A673 (cell line): ENCODE data around the gene TPSD1. TPM values are rescaled to one million over a fixed set of nuclear protein-coding genes. Genes with fewer than 3 reads are reported as not detected.

Source experiments
- BruUV-seq: library from RNA; stranded (reverse); fragments of 400-500 nt; replicated peaks from 2 replicates; lab custom pipeline; 2021; lab: Mats Ljungman, UMichigan
- CTCF ChIA-PET: fragments of 300-600 bp; sonication (Branson Sonifier 250); formaldehyde crosslinking; loops from one replicate; lab custom pipeline; 2022; ENCODE audit warnings: antibody characterized with exemption; lab: Charles Lee
- POLR2A ChIA-PET: fragments of 300-600 bp; sonication (Branson Sonifier 250); formaldehyde crosslinking; loops from one replicate; lab custom pipeline; 2022; ENCODE audit warnings: antibody characterized with exemption; ENCODE audit not compliant: low non-redundant PET; lab: Charles Lee
- DNase-seq: peaks from one replicate; pipeline ENCODE4 v3.0.0-alpha.2; 2015; ENCODE audit warnings: low spot score
- H3K27ac ChIP-seq: fragments of 200-600 bp; sonication (generic); 2 replicates; pipeline ENCODE4 v1.5.1; 2016; ENCODE audit warnings: mixed run types, low read depth, mild to moderate bottlenecking, mixed read lengths, antibody characterized with exemption, low read length; ENCODE audit not compliant: poor library complexity, severe bottlenecking
- H3K27me3 ChIP-seq: fragments of 200-600 bp; sonication (generic); replicated peaks from 2 replicates; pipeline ENCODE4 v1.6.1; 2017; ENCODE audit warnings: mixed run types, low read depth, mild to moderate bottlenecking, mixed read lengths, antibody characterized with exemption, low read length; ENCODE audit not compliant: insufficient read depth, poor library complexity
- H3K36me3 ChIP-seq: fragments of 200-600 bp; sonication (generic); 2 replicates; pipeline ENCODE4 v1.6.1; 2016; ENCODE audit warnings: mixed run types, mild to moderate bottlenecking, mixed read lengths, antibody characterized with exemption, low read length; ENCODE audit not compliant: insufficient read depth, poor library complexity, severe bottlenecking
- H3K4me1 ChIP-seq: fragments of 200-600 bp; sonication (generic); 2 replicates; pipeline ENCODE4 v1.6.1; 2017; ENCODE audit warnings: mixed run types, mild to moderate bottlenecking, mixed read lengths, antibody characterized with exemption, low read length; ENCODE audit not compliant: insufficient read depth, poor library complexity, severe bottlenecking
- H3K4me3 ChIP-seq: fragments of 200-600 bp; sonication (generic); 2 replicates; pipeline ENCODE4 v1.5.1; 2016; ENCODE audit warnings: low read depth, mixed run types, mild to moderate bottlenecking, mixed read lengths, low read length; ENCODE audit not compliant: poor library complexity, severe bottlenecking
- H3K9me3 ChIP-seq: fragments of 200-600 bp; sonication (generic); 2 replicates; pipeline ENCODE4 v1.6.1; 2016; ENCODE audit warnings: mixed run types, low read depth, mild to moderate bottlenecking, mixed read lengths, antibody characterized with exemption, low read length; ENCODE audit not compliant: poor library complexity, severe bottlenecking
- EZH2 ChIP-seq: fragments of 200-600 bp; sonication (generic); IDR thresholded peaks from 2 replicates; pipeline ENCODE4 v1.6.1; 2017; ENCODE audit warnings: borderline replicate concordance, low read depth, mild to moderate bottlenecking, mixed read lengths, antibody characterized with exemption, low read length; ENCODE audit not compliant: poor library complexity, severe bottlenecking
- intact Hi-C: fragments of 100-400 bp; cut with micrococcal nuclease; formaldehyde crosslinking; loops from one replicate; pipeline ENCODE4 v1.10.0; 2022; ENCODE audit not compliant: unreplicated experiment
- total RNA-seq: library from RNA; stranded (reverse); gene quantifications from 2 replicates; pipeline ENCODE4 v1.2.3, GENCODE V29; 2021
- TF ChIP-seq, protein P1 (sequence below): fragments of 300-800, 200-600 bp; sonication (generic); conservative IDR thresholded peaks from 2 replicates; pipeline ENCODE4 v1.5.1; 2017; ENCODE audit warnings: low read depth, mild to moderate bottlenecking, antibody characterized with exemption, low read length, moderate library complexity, mixed read lengths

Gene TPSD1
- total RNA-seq, 1 experiment from 2014 or later = 2.3 TPM

DNA sequence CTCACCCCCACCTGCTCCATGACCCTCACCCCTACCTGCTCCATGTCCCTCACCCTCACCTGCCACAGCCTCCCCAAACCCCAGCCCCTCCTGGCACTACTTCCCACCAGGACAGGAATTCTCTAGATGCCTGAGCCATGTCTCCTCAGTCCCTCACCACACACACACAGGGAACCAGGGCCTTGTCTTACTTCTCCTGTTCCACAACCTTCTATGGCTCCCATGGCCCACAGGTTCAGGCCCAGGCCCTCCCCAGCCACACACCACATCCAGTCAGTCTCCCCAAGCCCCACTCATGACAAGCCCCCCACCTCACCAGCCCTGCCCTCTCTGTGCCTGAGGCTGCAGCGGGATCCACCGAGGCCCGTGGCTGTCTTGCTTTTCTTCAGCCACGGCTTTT lies 50.5 kb downstream of the TPSD1 start:
- Histone ChIP-seq H3K36me3 (no peaks in the 10 kb centered on the region), H3K9me3 (no peaks in the 10 kb centered on the region), H3K27me3 (no peaks in the 10 kb centered on the region), H3K4me3 (no peak overlapping the region), H3K4me1 (peaks cover 4% of the 10 kb centered on the region), H3K27ac (no peak overlapping the region)
- BruUV-seq = no TSS peak
- TF ChIP-seq, protein P1, sequence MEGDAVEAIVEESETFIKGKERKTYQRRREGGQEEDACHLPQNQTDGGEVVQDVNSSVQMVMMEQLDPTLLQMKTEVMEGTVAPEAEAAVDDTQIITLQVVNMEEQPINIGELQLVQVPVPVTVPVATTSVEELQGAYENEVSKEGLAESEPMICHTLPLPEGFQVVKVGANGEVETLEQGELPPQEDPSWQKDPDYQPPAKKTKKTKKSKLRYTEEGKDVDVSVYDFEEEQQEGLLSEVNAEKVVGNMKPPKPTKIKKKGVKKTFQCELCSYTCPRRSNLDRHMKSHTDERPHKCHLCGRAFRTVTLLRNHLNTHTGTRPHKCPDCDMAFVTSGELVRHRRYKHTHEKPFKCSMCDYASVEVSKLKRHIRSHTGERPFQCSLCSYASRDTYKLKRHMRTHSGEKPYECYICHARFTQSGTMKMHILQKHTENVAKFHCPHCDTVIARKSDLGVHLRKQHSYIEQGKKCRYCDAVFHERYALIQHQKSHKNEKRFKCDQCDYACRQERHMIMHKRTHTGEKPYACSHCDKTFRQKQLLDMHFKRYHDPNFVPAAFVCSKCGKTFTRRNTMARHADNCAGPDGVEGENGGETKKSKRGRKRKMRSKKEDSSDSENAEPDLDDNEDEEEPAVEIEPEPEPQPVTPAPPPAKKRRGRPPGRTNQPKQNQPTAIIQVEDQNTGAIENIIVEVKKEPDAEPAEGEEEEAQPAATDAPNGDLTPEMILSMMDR = no peak
- no peak for TF ChIP-seq EZH2
- ChIA-PET POLR2A (interaction anchor here (0.6 kb wide), 1 partner anchor 16 kb away, joined by 3 read pairs; no protein-coding TSS in a partner anchor), CTCF (no interaction called here)
- intact Hi-C loops = no loop called here
- no peak for DNase-seq

DNA sequence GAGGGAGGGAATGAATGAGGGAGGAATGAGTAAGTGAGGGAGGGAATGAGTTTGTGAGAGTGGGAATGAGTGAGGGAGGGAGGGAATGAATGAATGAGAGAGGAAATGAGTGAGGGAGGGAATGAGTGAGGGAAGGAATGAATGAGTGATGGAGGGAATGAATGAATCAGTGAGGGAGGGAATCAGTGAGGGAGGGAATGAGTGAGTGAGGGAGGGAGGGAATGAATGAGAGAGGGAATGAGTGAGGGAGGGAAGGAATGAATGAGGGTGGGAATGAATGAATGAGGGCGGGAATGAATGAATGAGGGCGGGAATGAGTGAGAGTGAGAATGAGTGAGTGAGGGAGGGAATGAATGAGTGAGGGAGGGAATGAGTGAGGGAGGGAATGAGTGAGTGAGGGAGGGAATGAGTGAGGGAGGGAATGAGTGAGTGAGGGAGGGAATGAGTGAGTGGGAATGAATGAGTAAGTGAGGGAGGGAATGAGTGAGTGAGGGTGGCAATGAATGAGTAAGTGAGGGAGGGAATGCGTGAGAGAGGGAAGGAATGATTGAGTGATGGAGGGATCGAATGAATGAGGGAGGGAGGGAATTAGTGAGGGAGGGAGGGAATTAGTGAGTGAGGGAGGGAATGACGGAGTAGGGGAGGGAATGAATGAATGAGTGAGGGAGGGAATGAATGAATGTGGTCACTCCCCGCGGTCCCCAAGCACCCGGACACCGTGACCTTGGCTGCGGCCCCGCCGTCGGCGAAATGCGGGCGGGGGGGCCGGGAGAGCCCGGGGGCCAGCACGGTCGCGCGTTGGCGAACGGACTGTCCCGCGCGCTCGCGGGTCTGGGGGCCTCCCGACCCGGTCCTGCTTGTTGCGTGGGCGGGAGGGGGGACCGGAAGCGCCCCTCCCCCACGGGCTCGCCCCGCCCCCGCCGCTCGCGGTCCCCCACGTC lies 52.4 kb downstream of the TPSD1 start:
- DNase-seq = peak; percentile 73
- ChIA-PET POLR2A (interaction anchor here (0.6 kb wide), 1 partner anchor 397 kb away, joined by 3 read pairs; no protein-coding TSS in a partner anchor), CTCF (no interaction called here)
- H3K36me3 ChIP-seq = peaks cover 16% of the 10 kb centered on the region
- H3K27me3 ChIP-seq = no peaks in the 10 kb centered on the region
- BruUV-seq = no TSS peak
- peak overlapping the region; percentile 100 for H3K27ac ChIP-seq
- intact Hi-C loops = no loop called here
- no peaks in the 10 kb centered on the region for H3K9me3 ChIP-seq
- TF ChIP-seq, protein P1 = no peak
- no peak for TF ChIP-seq EZH2
- peaks cover 8% of the 10 kb centered on the region for H3K4me1 ChIP-seq
- H3K4me3 ChIP-seq = peak overlapping the region; percentile 95

Other genes starting within 250 kb of the TPSD1 start
- gene SSTR5, start 183.3 kb upstream of the TPSD1 start, total RNA-seq = not detected in 2 replicates
- not detected in 2 replicates for gene C1QTNF8, start 159.8 kb upstream of the TPSD1 start, total RNA-seq
- 19.7 and 25.0 TPM in 2 replicates for gene CACNA1H, start 103.0 kb upstream of the TPSD1 start, total RNA-seq
- gene TPSG1, start 30.8 kb upstream of the TPSD1 start, total RNA-seq = not detected in 2 replicates
- 9.6 and 16.7 TPM in 2 replicates for gene TPSB2, start 25.9 kb upstream of the TPSD1 start, total RNA-seq
- 19.5 and 22.9 TPM in 2 replicates for gene TPSAB1, start 15.4 kb upstream of the TPSD1 start, total RNA-seq
- 348 and 361 TPM in 2 replicates for gene UBE2I, start 53.6 kb downstream of the TPSD1 start, total RNA-seq
- 2.0 and 3.7 TPM in 2 replicates for gene BAIAP3, start 77.6 kb downstream of the TPSD1 start, total RNA-seq
- 55.0 and 57.2 TPM in 2 replicates for gene TSR3, start 95.8 kb downstream of the TPSD1 start, total RNA-seq
- gene GNPTG, start 95.9 kb downstream of the TPSD1 start, total RNA-seq = 20.9 and 32.7 TPM in 2 replicates
- 86.7 and 88.5 TPM in 2 replicates for gene UNKL, start 158.6 kb downstream of the TPSD1 start, total RNA-seq
- gene UQCC4, start 164.7 kb downstream of the TPSD1 start, total RNA-seq = 17.8 and 19.5 TPM in 2 replicates
- not detected in 2 replicates for gene PERCC1, start 175.0 kb downstream of the TPSD1 start, total RNA-seq
- gene CCDC154, start 188.5 kb downstream of the TPSD1 start, total RNA-seq = 1.2 and 1.6 TPM in 2 replicates
- 82.2 and 89.3 TPM in 2 replicates for gene CLCN7, start 219.0 kb downstream of the TPSD1 start, total RNA-seq
- gene PTX4, start 232.9 kb downstream of the TPSD1 start, total RNA-seq = not detected in 2 replicates
- gene TELO2, start 237.3 kb downstream of the TPSD1 start, total RNA-seq = 62.9 and 67.0 TPM in 2 replicates